ENCODE results near the gene GAMT. TPM values are rescaled to one million over a fixed set of nuclear protein-coding genes. Genes with fewer than 3 reads are reported as not detected.
"Not testable (repeated sequence)": the region's sequence is repeated elsewhere in the genome, so short reads cannot be mapped to it uniquely, and the experiment has no call there.

The GAMT gene
- total RNA-seq, 2 experiments from 2014 or later = 27.8 to 29.5 TPM

- ATAC-seq (no peak), DNase-seq (no peak)
- peaks cover 44% of the 10 kb centered on the region for H3K36me3 Mint-ChIP-seq (ENCODE audit: low read depth)
- intact Hi-C loops (cut with micrococcal nuclease) = no loop called here
- peak overlapping the region; percentile 93 for H3K4me3 Mint-ChIP-seq
- H3K4me1 Mint-ChIP-seq (ENCODE audit: low read depth) = peaks cover 42% of the 10 kb centered on the region
- ChIA-PET POLR2A (interaction anchor here (0.6 to 2.3 kb wide), 11 partner anchors 10 to 509 kb away, joined by 3 to 6 read pairs (median 3); partner anchors contain the start of gene APC2), CTCF (no interaction called here)
- TF ChIP-seq CTCF (IDR thresholded peaks at IDR 0.05) = no peak
- peaks cover 3% of the 10 kb centered on the region for H3K27me3 Mint-ChIP-seq
- H3K27ac Mint-ChIP-seq = peak overlapping the region; percentile 74
- no peaks in the 10 kb centered on the region for H3K9me3 Mint-ChIP-seq
Measured at GRCh38 chr19:1441022-1441426, 39.7 kb upstream of the GAMT start.

GRCh38 chr19:1440418-1440801 lies 39.1 kb upstream of the GAMT start:
- no peak for ATAC-seq
- intact Hi-C loops (cut with micrococcal nuclease) = no loop called here
- no peak for DNase-seq
- H3K36me3 Mint-ChIP-seq (ENCODE audit: low read depth) = peaks cover 45% of the 10 kb centered on the region
- TF ChIP-seq CTCF (IDR thresholded peaks at IDR 0.05) = no peak
- peak overlapping the region; percentile 74 for H3K27ac Mint-ChIP-seq
- ChIA-PET CTCF (no interaction called here), POLR2A (interaction anchor here (0.6 to 2.3 kb wide), 10 partner anchors 10 to 508 kb away, joined by 3 to 6 read pairs (median 3); partner anchors contain the start of gene APC2)
- peak overlapping the region; percentile 93 for H3K4me3 Mint-ChIP-seq
- peaks cover 40% of the 10 kb centered on the region for H3K4me1 Mint-ChIP-seq (ENCODE audit: low read depth)
- H3K9me3 Mint-ChIP-seq = no peaks in the 10 kb centered on the region
- peaks cover 1% of the 10 kb centered on the region for H3K27me3 Mint-ChIP-seq

GRCh38 chr19:1439525-1440417 lies 38.4 kb upstream of the GAMT start:
- H3K27ac Mint-ChIP-seq = peak overlapping the region; percentile 89
- peaks cover 48% of the 10 kb centered on the region for H3K36me3 Mint-ChIP-seq (ENCODE audit: low read depth)
- intact Hi-C loops (cut with micrococcal nuclease); CTCF ChIA-PET; H3K9me3 Mint-ChIP-seq; H3K27me3 Mint-ChIP-seq; ATAC-seq: not testable (repeated sequence)
- H3K4me3 Mint-ChIP-seq = peak overlapping the region; percentile 93
- DNase-seq = peak; percentile 40
- peaks cover 36% of the 10 kb centered on the region for H3K4me1 Mint-ChIP-seq (ENCODE audit: low read depth)
- POLR2A ChIA-PET = interaction anchor here (1.0 to 3.5 kb wide), 7 partner anchors 11 to 31 kb away, joined by 3 to 10 read pairs (median 5); no protein-coding TSS in a partner anchor

DNA sequence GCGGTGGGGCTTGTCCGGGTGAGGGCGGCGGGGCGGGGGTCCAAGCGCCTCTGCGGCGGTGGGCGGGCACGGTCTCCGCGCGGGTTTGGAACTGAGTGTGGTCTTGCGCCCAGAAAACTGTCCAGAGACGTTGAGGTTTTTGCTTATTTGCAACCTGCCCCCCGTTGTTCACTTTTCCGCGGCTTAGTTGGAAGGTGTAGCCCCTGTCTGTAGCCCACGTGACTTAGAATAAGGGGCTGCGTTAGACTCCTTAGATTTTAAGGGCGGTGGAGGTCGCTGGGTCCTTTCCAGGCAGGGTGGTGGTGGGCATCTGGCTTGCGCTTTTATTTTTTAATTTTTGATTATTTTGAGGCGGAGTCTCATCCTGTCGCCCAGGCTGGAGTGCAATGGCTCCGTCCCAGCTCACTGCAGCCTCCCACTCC lies 37.6 kb upstream of the GAMT start:
- Mint-ChIP-seq H3K36me3 (ENCODE audit: low read depth) (peaks cover 48% of the 10 kb centered on the region), H3K4me3 (peak overlapping the region; percentile 93), H3K4me1 (ENCODE audit: low read depth) (peaks cover 30% of the 10 kb centered on the region), H3K9me3 (no peaks in the 10 kb centered on the region), H3K27me3 (no peaks in the 10 kb centered on the region), H3K27ac (peak overlapping the region; percentile 89)
- TF ChIP-seq CTCF (IDR thresholded peaks at IDR 0.05) = no peak
- ChIA-PET CTCF (no interaction called here), POLR2A (interaction anchor here (1.1 to 3.5 kb wide), 4 partner anchors 12 to 29 kb away, joined by 3 to 10 read pairs (median 6); no protein-coding TSS in a partner anchor)
- no peak for ATAC-seq
- intact Hi-C loops (cut with micrococcal nuclease) = no loop called here
- DNase-seq = no peak

GRCh38 chr19:1438035-1438932 lies 36.9 kb upstream of the GAMT start, which contains the start of gene RPS15:
TSS of gene RPS15 (plus strand) at chr19:1438396. CDS start at chr19:1438426, 30 bp downstream.
- DNase-seq (peak; percentile 96), ATAC-seq (peak; percentile 95)
- Mint-ChIP-seq H3K36me3 (ENCODE audit: low read depth) (peaks cover 48% of the 10 kb centered on the region), H3K9me3 (no peaks in the 10 kb centered on the region), H3K27me3 (no peaks in the 10 kb centered on the region), H3K27ac (peak within 1 kb of the TSS; percentile 99), H3K4me1 (ENCODE audit: low read depth) (peaks cover 29% of the 10 kb centered on the region), H3K4me3 (peak within 1 kb of the TSS; percentile 93)
- intact Hi-C loops (cut with micrococcal nuclease) = no loop called here
- TF ChIP-seq CTCF (IDR thresholded peaks at IDR 0.05) = peak; percentile 95
- CTCF ChIA-PET = interaction anchor here (0.8 to 2.7 kb wide), 4 partner anchors 7 to 25 kb away, joined by 3 to 8 read pairs (median 3); no protein-coding TSS in a partner anchor
- POLR2A ChIA-PET = interaction anchor here (0.8 to 3.5 kb wide), 8 partner anchors 11 to 30 kb away, joined by 3 to 10 read pairs (median 4); no protein-coding TSS in a partner anchor

Data from activated CD8-positive, alpha-beta T cell treated with anti-CD3 and anti-CD28 coated beads for 36 hours (primary cell).